ENCODE data around the gene ADARB1. TPM values are rescaled to one million over a fixed set of nuclear protein-coding genes. Genes with fewer than 3 reads are reported as not detected.

The ADARB1 gene
- total RNA-seq, 1 experiment from 2014 or later = 31.9 TPM

- Histone ChIP-seq H3K9me3 (ENCODE audit: low read depth, low read length, poor library complexity, severe bottlenecking) (no peaks in the 10 kb centered on the region), H3K27me3 (replicated peaks; ENCODE audit: insufficient read depth, low read depth, low read length, poor library complexity) (no peaks in the 10 kb centered on the region), H3K4me1 (ENCODE audit: insufficient read depth, low read length, poor library complexity, severe bottlenecking) (no peaks in the 10 kb centered on the region), H3K4me3 (ENCODE audit: low read depth, low read length, poor library complexity, severe bottlenecking) (no peak overlapping the region), H3K27ac (ENCODE audit: low read depth, low read length, poor library complexity, severe bottlenecking) (no peak overlapping the region), H3K36me3 (ENCODE audit: insufficient read depth, low read length, poor library complexity, severe bottlenecking) (peaks cover 4% of the 10 kb centered on the region)
- ChIA-PET CTCF (no interaction called here), POLR2A (ENCODE audit: low non-redundant PET) (interaction anchor here (0.7 kb wide), 1 partner anchor 48 kb away, joined by 3 read pairs; no protein-coding TSS in a partner anchor)
- BruUV-seq (replicated peaks) = no TSS peak
- intact Hi-C loops (cut with micrococcal nuclease; ENCODE audit: unreplicated experiment) = no loop called here
- TF ChIP-seq CTCF (conservative IDR thresholded peaks at IDR 0.05; ENCODE audit: low read depth, low read length) (no peak), EZH2 (IDR thresholded peaks at IDR 0.05; ENCODE audit: borderline replicate concordance, low read depth, low read length, poor library complexity, severe bottlenecking) (no peak)
- no peak for DNase-seq (ENCODE audit: low spot score)
Observed at GRCh38 chr21:45200581-45201296, 126.4 kb downstream of the ADARB1 start.

GRCh38 chr21:45202344-45202743 lies 128.0 kb downstream of the ADARB1 start:
- no peaks in the 10 kb centered on the region for H3K9me3 ChIP-seq (ENCODE audit: low read depth, low read length, poor library complexity, severe bottlenecking)
- TF ChIP-seq CTCF (conservative IDR thresholded peaks at IDR 0.05; ENCODE audit: low read depth, low read length) = no peak
- TF ChIP-seq EZH2 (IDR thresholded peaks at IDR 0.05; ENCODE audit: borderline replicate concordance, low read depth, low read length, poor library complexity, severe bottlenecking) = no peak
- H3K4me1 ChIP-seq (ENCODE audit: insufficient read depth, low read length, poor library complexity, severe bottlenecking) = no peaks in the 10 kb centered on the region
- no TSS peak for BruUV-seq (replicated peaks)
- DNase-seq (ENCODE audit: low spot score) = no peak
- intact Hi-C loops (cut with micrococcal nuclease; ENCODE audit: unreplicated experiment) = no loop called here
- ChIA-PET POLR2A (ENCODE audit: low non-redundant PET) (no interaction called here), CTCF (no interaction called here)
- no peaks in the 10 kb centered on the region for H3K27me3 ChIP-seq (replicated peaks; ENCODE audit: insufficient read depth, low read depth, low read length, poor library complexity)
- no peak overlapping the region for H3K27ac ChIP-seq (ENCODE audit: low read depth, low read length, poor library complexity, severe bottlenecking)
- H3K36me3 ChIP-seq (ENCODE audit: insufficient read depth, low read length, poor library complexity, severe bottlenecking) = peaks cover 4% of the 10 kb centered on the region
- no peak overlapping the region for H3K4me3 ChIP-seq (ENCODE audit: low read depth, low read length, poor library complexity, severe bottlenecking)

- H3K36me3 ChIP-seq (ENCODE audit: insufficient read depth, low read length, poor library complexity, severe bottlenecking) = peaks cover 4% of the 10 kb centered on the region
- no peaks in the 10 kb centered on the region for H3K27me3 ChIP-seq (replicated peaks; ENCODE audit: insufficient read depth, low read depth, low read length, poor library complexity)
- POLR2A ChIA-PET (ENCODE audit: low non-redundant PET) = no interaction called here
Observed at GRCh38 chr21:45202889-45203288, 128.5 kb downstream of the ADARB1 start.

More at GRCh38 chr21:45202889-45203288, 128.5 kb downstream of the ADARB1 start:
- Histone ChIP-seq H3K4me1 (ENCODE audit: insufficient read depth, low read length, poor library complexity, severe bottlenecking) (no peaks in the 10 kb centered on the region), H3K27ac (ENCODE audit: low read depth, low read length, poor library complexity, severe bottlenecking) (no peak overlapping the region), H3K9me3 (ENCODE audit: low read depth, low read length, poor library complexity, severe bottlenecking) (no peaks in the 10 kb centered on the region), H3K4me3 (ENCODE audit: low read depth, low read length, poor library complexity, severe bottlenecking) (no peak overlapping the region)
- no TSS peak for BruUV-seq (replicated peaks)
- CTCF ChIA-PET = no interaction called here
- intact Hi-C loops (cut with micrococcal nuclease; ENCODE audit: unreplicated experiment) = no loop called here
- DNase-seq (ENCODE audit: low spot score) = no peak
- TF ChIP-seq CTCF (conservative IDR thresholded peaks at IDR 0.05; ENCODE audit: low read depth, low read length) = no peak
- TF ChIP-seq EZH2 (IDR thresholded peaks at IDR 0.05; ENCODE audit: borderline replicate concordance, low read depth, low read length, poor library complexity, severe bottlenecking) = no peak
